GM18868 (cell line): Measurements from ENCODE around the gene SEC14L1.
"Not testable (repeated sequence)": the region's sequence is repeated elsewhere in the genome, so short reads cannot be mapped to it uniquely, and the experiment has no call there.

Source experiments
- ATAC-seq: cut with Tn5 transposase; IDR thresholded peaks from one replicate; pipeline ENCODE4 v1.9.1; 2021; ENCODE audit warnings: mild to moderate bottlenecking, moderate library complexity; ENCODE audit not compliant: unreplicated experiment

SEC14L1 gene

DNA sequence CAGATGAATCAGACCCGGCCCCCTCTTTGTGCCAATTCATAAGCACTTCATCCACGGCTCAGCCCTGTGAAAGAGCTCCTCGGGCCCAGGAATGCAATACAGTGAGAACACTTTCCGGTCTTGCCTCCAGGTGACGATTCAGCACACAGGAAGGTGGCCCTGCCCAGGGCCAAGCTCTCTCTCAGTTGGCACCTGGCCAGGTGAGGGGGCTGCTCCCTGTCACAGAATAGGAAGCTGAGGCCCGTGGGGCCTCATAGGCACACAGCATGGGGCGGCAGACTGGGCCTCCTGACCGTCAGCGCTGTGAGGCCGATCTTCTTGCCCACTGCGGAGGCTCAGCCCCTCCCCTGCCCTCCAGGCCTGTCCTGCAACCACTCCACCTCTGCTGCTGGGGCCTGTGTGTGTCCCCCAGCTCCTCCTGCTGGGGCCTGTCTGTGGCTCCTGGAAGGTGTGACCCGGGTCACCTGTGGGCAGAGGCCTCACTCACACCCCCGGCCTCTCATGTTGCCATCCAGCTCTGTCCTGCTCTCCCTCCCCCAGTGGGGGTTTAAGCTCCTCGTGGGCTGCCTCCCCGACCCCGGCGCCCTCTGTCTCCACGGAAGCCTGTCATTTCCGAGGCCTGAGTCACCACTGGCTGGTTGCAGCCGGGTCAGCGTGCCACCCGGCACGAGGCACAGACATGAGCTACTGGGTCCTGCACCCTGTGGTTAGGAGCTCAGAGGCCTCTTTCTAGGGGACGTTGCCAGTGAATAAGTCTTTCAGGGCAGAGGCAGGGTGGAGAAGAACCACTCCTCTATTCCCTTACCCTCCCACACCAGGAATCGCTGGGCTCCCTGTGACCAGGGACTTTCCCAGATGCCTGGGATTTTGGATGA is 114.4 kb downstream of the SEC14L1 start:
- ATAC-seq: no peak

DNA sequence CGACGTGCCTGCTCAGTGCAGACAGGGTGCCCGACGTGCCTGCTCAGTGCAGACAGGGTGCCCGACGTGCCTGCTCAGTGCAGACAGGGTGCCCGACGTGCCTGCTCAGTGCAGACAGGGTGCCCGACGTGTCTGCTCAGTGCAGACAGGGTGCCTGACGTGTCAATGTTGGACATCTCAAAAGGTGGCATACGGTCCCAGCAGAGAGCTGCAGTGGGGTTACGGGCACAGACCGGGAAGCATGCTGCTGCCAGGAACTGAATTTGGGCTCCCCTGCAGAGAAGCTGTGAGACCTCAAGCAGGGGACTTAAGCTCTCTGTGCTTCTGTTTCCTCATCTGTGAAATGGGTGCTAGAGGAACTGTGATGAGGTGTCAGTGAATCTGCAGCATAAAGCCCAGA is 115.2 kb downstream of the SEC14L1 start:
- not testable (repeated sequence) for ATAC-seq

DNA sequence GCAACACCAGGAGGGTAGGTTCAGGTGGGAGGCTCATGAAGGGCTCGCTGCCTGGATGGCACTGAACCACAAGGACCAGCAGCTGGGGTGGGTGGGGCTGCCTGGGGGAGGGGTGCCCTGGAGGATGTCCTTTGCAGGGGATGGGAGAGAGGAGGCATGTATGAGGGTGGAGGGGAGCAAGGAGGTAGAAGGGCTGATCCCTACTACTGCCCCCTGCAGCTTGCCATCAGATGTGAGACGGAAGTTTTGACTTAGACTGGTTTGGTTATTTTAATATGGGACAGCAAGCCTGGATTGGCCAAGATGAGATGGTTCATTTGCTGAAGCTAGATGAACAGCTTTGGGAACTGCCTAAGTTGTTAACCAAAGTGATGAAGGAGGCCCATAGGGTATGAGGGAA is 115.9 kb downstream of the SEC14L1 start:
- ATAC-seq: no peak

DNA sequence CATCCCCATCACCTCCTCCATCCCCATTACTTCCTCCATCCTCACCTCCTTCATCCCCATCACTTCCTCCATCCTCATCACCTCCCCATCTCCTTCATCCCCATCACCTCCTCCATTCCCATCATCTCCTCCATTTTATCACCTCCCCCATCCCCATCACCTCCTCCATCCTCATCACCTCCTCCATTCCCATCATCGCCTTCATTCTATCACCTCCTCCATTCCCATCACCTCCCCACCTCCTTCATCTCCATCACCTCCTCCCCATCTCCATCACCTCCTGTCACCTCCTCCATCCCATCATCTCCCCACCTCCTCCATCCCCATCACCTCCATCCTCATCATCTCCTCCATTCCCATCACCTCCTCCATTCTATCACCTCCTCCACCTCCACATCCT is 116.4 kb downstream of the SEC14L1 start:
- ATAC-seq: no peak

DNA sequence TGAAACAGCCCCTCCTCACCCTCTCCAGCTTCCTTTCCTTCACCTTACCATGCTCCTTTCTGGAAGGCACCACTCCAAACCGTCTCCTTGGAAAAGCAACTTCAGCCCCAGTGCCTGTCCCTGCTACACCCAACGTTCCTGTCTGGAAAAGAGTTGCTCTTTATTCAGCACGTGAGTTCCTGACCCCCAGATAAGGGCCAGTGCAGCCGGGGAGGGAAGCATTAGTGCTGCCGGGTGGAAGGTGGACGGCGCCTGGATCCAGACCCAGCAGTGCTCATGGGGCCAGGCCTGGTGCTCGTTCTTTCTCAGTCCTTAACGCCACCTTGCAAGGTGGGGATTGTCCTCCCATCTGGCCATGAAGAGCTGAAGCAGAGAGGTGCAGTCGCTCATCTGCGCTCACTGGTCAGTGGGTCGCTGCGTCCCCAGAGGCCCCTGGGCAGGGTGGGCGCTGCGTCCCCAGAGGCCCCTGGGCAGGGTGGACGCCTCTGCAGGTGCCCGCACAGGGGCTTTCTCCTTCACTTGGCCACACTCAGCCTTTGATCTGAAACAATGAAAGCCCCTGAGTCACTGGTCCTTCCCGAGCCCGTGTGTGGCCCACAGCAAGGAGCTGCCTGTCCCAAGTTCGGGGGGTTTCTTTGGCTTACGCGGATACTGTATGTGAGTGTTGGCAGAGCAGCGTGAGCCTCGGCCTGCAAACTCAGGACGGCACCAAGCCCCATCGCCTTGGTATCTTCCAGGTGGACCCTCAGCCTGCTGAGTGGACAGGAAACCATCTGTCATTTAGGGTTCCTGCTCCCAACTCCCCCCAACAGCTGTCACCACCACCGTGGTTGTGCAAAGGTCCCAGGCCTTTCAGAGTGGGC is 117.1 kb downstream of the SEC14L1 start:
- ATAC-seq: no peak

DNA sequence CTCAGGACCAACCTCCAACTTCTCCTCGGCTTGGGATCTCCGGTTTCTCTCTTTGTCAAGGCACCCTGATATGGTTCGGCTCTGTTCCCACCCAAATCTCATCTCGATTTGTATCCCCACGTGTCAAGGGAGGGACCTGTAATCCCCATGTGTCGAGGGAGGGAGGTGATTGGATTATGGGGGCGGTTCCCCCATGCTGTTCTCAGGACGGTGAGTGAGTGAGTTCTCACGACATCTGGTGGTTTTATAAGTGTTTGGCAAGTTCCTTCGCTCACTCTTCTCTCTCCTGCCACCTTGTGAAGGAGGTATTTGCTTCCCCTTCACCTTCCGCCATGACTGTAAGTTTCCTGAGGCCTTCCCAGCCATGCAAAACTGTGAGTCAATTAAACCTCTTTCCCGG is 117.9 kb downstream of the SEC14L1 start:
- no peak for ATAC-seq

DNA sequence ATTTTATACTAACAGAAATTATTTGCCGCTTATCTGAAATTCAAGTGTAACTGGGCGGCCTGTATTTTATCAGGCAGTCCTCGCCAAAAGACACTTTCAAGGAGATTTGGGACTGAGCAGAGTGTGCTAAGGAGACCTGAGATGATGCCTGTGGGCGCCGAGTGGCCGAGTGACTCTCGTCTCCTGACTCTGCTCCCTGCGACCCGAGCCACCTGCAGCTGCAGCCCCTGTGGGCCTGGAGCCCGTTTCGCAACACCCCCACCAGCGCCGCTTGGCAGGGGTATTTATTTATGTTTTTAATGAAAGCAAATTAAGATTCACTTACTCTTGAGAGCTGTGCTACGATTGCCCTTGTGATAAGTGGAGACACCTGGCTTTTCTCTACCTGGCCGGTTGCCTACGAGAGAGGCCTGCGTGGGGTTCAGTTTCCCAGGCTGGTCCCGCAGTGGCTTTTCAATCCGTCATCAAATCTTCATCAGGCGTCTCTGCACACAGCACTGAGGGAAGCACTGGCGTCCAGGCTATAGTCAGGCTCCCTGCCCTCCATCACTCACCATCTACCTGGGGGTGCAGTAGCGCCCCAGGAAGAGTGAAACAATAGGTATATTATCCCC is 124.0 kb downstream of the SEC14L1 start:
- ATAC-seq: no peak

DNA sequence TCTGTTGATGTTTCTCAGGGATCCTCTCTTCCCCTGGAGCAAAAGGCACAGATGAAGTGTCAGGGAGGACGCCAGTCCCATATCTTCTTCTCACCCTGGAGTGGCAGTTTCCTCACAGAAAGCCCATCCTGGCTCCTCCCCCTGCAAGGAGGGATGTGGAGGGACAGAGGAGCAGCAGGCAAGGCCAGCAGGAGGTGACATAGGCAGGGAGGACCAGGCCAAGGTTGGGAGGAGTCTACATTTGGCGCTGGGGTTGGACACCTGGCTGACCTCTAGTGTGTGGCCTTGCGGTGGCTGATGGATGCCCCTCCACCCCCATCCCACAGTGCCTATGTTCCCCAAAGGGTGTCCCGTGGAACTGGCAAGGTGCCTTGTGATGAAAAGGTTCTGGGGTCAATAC is 125.4 kb downstream of the SEC14L1 start:
- ATAC-seq: no peak
